Measurements from ENCODE around the gene KIF3A.

KIF3A gene

GRCh38 chr5:132686193-132686592 lies 51.2 kb downstream of the KIF3A start (continued):
- no peak for TF ChIP-seq ZBTB7A (tag by site-specific recombination; IDR thresholded peaks at IDR 0.05; ENCODE audit: low read depth)
- no peak for TF ChIP-seq EGR2 (tag by site-specific recombination; IDR thresholded peaks at IDR 0.05; ENCODE audit: low read depth)

- Histone ChIP-seq H3K9me3 (ENCODE audit: control insufficient read depth, insufficient read depth, low read depth, low read length) (no peaks in the 10 kb centered on the region), H3K4me1 (ENCODE audit: control insufficient read depth, insufficient read depth, low read length) (peaks cover 4% of the 10 kb centered on the region), H3K36me3 (ENCODE audit: control insufficient read depth in 2 of 2, insufficient read depth in 1 of 2, low read length in 2 of 2) (no peaks in the 10 kb centered on the region), H3K4me3 (ENCODE audit: low read depth, low read length) (no peak overlapping the region), H3K27ac (ENCODE audit: extremely low read depth, low read depth, low read length) (no peak overlapping the region)
- POLR2A ChIA-PET: no interaction called here
- TF ChIP-seq ZNF37A (tag by site-specific recombination; IDR thresholded peaks at IDR 0.05) (no peak), TCF7L2 (IDR thresholded peaks at IDR 0.05; ENCODE audit: borderline replicate concordance, low read depth, low read length) (no peak)
- CTCF ChIA-PET: interaction anchor here (0.7 to 0.9 kb wide), 2 partner anchors 79 to 158 kb away, joined by 3 read pairs; no protein-coding TSS in a partner anchor
These were observed 52.2 kb downstream of the KIF3A start for GRCh38 chr5:132684922-132685720.

- Histone ChIP-seq H3K36me3 (ENCODE audit: control insufficient read depth in 2 of 2, insufficient read depth in 1 of 2, low read length in 2 of 2) (no peaks in the 10 kb centered on the region), H3K27ac (ENCODE audit: extremely low read depth, low read depth, low read length) (no peak overlapping the region), H3K9me3 (ENCODE audit: control insufficient read depth, insufficient read depth, low read depth, low read length) (no peaks in the 10 kb centered on the region), H3K4me1 (ENCODE audit: control insufficient read depth, insufficient read depth, low read length) (peaks cover 4% of the 10 kb centered on the region), H3K4me3 (ENCODE audit: low read depth, low read length) (no peak overlapping the region)
- TF ChIP-seq MZF1 (tag by site-specific recombination; IDR thresholded peaks at IDR 0.05; ENCODE audit: borderline replicate concordance): no peak
- TF ChIP-seq ZNF19 (tag by site-specific recombination; IDR thresholded peaks at IDR 0.05; ENCODE audit: low read depth): no peak
- TF ChIP-seq GLI4 (tag by site-specific recombination; IDR thresholded peaks at IDR 0.05): no peak
- TF ChIP-seq OSR2 (tag by site-specific recombination; IDR thresholded peaks at IDR 0.05): no peak
- no peak for TF ChIP-seq IKZF3 (tag by site-specific recombination; IDR thresholded peaks at IDR 0.05)
- no peak for TF ChIP-seq ZNF221 (tag by site-specific recombination; IDR thresholded peaks at IDR 0.05; ENCODE audit: borderline replicate concordance)
- TF ChIP-seq WT1 (tag by site-specific recombination; IDR thresholded peaks at IDR 0.05): no peak
- no peak for TF ChIP-seq CTCF (tag by site-specific recombination; IDR thresholded peaks at IDR 0.05)
- TF ChIP-seq ZNF174 (tag by site-specific recombination; IDR thresholded peaks at IDR 0.05): no peak
- ChIA-PET CTCF (interaction anchor here (0.9 kb wide), 1 partner anchor 157 kb away, joined by 3 read pairs; no protein-coding TSS in a partner anchor), POLR2A (no interaction called here)
These were observed 52.9 kb downstream of the KIF3A start for GRCh38 chr5:132684491-132684890.

GRCh38 chr5:132681983-132682382 lies 55.4 kb downstream of the KIF3A start:
- ChIA-PET POLR2A (interaction anchor here (1.1 kb wide), 1 partner anchor 55 kb away, joined by 3 read pairs; the partner anchor contains the start of gene KIF3A), CTCF (interaction anchor here (1.2 kb wide), 1 partner anchor 13 kb away, joined by 3 read pairs; no protein-coding TSS in a partner anchor)
- H3K36me3 ChIP-seq (ENCODE audit: control insufficient read depth in 2 of 2, insufficient read depth in 1 of 2, low read length in 2 of 2): no peaks in the 10 kb centered on the region
- H3K4me1 ChIP-seq (ENCODE audit: control insufficient read depth, insufficient read depth, low read length): no peaks in the 10 kb centered on the region
- no peak overlapping the region for H3K27ac ChIP-seq (ENCODE audit: extremely low read depth, low read depth, low read length)
- H3K9me3 ChIP-seq (ENCODE audit: control insufficient read depth, insufficient read depth, low read depth, low read length): no peaks in the 10 kb centered on the region
- TF ChIP-seq ZNF488 (tag by site-specific recombination; IDR thresholded peaks at IDR 0.05) (no peak), ZNF549 (tag by site-specific recombination; IDR thresholded peaks at IDR 0.05) (no peak), ZSCAN5A (tag by site-specific recombination; IDR thresholded peaks at IDR 0.05) (no peak), ZBTB20 (tag by site-specific recombination; IDR thresholded peaks at IDR 0.05) (no peak), ZNF155 (tag by site-specific recombination; IDR thresholded peaks at IDR 0.05) (no peak), ZNF473 (tag by site-specific recombination; IDR thresholded peaks at IDR 0.05) (no peak), ELK4 (IDR thresholded peaks at IDR 0.05; ENCODE audit: borderline replicate concordance, low read depth, low read length) (no peak), ZSCAN23 (tag by site-specific recombination; IDR thresholded peaks at IDR 0.05) (no peak), KLF8 (tag by site-specific recombination; IDR thresholded peaks at IDR 0.05) (no peak), ZNF48 (tag by site-specific recombination; IDR thresholded peaks at IDR 0.05) (no peak)
- no peak overlapping the region for H3K4me3 ChIP-seq (ENCODE audit: low read depth, low read length)

Measured in HEK293 (cell line).